Breast epithelium (tissue), 3 donors: ENCODE results near the gene NFIX.
"Not testable (repeated sequence)": the region's sequence is repeated elsewhere in the genome, so short reads cannot be mapped to it uniquely, and the experiment has no call there.

Source experiments
- POLR2AphosphoS5 ChIP-seq, 3 donors: sonication (generic); formaldehyde crosslinking; IDR thresholded peaks; one replicate each; pipeline ENCODE4 v1.6.1; 2017; ENCODE audit warnings: antibody characterized with exemption in 3 of 3
- TF ChIP-seq, protein P1 (sequence below), 3 donors: fragments of 450-650 bp; IDR thresholded peaks; one replicate each; pipeline ENCODE4 v1.5.1; 2016 to 2017; ENCODE audit warnings: antibody characterized with exemption in 3 of 3, mild to moderate bottlenecking in 3 of 3, moderate library complexity in 3 of 3

GRCh38 chr19:12976109-12976508 lies 19.2 kb upstream of the NFIX start:
- TF ChIP-seq POLR2AphosphoS5 (IDR thresholded peaks at IDR 0.05), result not testable (repeated sequence)
- TF ChIP-seq, protein P1, sequence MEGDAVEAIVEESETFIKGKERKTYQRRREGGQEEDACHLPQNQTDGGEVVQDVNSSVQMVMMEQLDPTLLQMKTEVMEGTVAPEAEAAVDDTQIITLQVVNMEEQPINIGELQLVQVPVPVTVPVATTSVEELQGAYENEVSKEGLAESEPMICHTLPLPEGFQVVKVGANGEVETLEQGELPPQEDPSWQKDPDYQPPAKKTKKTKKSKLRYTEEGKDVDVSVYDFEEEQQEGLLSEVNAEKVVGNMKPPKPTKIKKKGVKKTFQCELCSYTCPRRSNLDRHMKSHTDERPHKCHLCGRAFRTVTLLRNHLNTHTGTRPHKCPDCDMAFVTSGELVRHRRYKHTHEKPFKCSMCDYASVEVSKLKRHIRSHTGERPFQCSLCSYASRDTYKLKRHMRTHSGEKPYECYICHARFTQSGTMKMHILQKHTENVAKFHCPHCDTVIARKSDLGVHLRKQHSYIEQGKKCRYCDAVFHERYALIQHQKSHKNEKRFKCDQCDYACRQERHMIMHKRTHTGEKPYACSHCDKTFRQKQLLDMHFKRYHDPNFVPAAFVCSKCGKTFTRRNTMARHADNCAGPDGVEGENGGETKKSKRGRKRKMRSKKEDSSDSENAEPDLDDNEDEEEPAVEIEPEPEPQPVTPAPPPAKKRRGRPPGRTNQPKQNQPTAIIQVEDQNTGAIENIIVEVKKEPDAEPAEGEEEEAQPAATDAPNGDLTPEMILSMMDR (IDR thresholded peaks at IDR 0.05), result not testable (repeated sequence)
